Measurements from ENCODE around the gene ETV3.

ETV3 gene

DNA sequence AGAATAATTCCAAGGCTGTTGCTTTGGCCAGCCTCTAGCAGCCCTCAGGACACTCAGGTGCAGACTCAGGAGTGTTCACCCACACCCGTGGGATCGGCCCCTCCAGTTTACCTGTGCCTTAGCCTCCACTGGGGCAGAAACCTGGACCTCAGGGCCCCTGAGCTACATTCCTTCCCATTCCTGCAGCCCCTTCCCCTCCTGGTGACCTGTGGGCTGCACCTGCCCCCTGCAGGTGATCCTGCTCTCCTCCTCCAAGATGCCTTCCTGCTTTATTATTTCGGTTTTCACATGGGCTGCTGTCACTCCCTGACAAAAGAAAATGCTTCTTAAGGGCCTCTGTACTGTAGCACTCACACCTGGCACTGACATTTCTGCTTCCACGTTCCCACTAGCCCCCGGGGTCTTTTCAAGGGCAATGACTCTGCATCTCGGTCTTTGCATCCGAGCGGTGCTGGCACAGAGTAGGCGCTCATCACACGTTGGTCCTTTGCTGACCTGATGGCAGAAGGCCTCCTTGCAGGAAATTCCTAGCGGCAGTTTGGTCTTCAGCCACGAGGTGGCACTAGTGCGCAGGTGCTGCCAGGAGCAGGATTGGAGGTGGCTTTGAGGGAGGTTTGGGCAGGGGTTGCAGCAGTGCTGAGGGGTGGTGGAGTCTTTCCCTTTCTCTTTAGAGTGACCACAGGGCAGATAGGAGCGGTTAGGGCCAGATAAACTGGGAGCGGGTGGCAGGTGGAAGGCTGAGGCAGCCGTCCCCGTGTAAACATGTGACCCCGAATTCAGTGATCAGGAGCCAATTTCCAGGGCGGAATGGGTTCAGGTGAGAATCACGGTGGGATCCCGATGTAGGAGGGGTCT, 25.3 kb upstream of the ETV3 start:
- no peak overlapping the region for H3K4me3 ChIP-seq (ENCODE audit: low read length)
- peak; percentile 33 for DNase-seq (ENCODE audit: low read depth, low spot score)

- no peak for DNase-seq (ENCODE audit: low read depth, low spot score)
- no peak overlapping the region for H3K4me3 ChIP-seq (ENCODE audit: low read length)
These were observed 24.1 kb upstream of the ETV3 start for GRCh38 chr1:157162345-157162744.

GRCh38 chr1:157161901-157162300, 23.7 kb upstream of the ETV3 start:
- DNase-seq (ENCODE audit: low read depth, low spot score), result no peak
- H3K4me3 ChIP-seq (ENCODE audit: low read length), result no peak overlapping the region

DNA sequence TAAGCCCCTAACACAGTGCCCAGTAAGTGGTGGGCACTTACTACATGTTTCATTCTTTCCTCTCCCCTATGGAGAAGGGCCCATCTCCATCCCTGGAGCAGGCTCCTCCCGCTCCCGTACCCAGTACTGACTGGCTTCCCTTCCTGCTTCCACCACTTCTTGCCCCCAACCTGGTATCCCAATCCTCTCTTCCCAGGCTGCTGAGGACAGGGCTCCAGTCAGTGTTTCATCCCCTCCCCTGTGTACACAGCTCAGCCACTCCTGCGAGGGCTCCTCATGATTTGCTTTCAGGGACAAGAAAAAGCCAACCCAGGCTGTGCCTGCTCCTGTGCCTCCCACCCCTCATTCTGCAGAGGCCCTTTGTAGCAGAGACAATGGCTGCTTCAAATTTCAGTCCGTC, 20.8 kb upstream of the ETV3 start:
- no peak for DNase-seq (ENCODE audit: low read depth, low spot score)
- no peak overlapping the region for H3K4me3 ChIP-seq (ENCODE audit: low read length)

DNA sequence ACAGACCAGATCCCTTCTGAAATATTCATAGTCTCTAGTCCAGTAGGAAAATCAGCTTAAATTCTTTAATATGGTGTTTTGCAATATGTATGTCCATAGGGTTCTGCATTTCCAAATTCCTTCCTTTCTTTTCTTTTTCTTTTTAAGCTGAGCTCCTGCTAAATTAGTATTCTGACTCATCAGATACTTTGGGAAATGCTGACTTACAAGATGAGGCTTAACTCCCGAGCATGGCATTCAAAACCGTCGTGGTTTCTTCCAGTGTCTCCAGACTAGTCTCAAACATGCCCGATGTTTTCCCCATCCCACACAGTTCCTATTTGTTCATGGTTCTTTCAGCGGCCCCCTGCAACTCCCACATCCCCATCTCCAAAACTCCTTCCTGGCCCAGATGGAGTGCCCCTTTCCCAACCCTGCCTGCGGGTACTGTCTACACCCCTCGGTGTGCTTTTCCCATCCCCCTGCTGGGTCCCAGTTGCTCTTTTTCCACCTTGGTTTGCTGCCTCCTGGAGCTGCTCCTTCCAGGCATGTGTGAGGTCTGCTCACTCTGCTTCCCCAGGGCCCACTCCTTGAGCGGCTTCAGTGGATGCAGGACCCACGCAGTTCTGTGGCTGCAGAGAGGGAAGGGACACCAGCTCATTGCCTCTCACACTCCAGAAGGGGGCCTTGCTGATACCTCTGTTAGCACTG, 19.5 kb upstream of the ETV3 start:
- H3K4me3 ChIP-seq (ENCODE audit: low read length), result no peak overlapping the region
- no peak for DNase-seq (ENCODE audit: low read depth, low spot score)

GRCh38 chr1:157156058-157156541, 17.9 kb upstream of the ETV3 start:
- peak; percentile 30 for DNase-seq (ENCODE audit: low read depth, low spot score)
- no peak overlapping the region for H3K4me3 ChIP-seq (ENCODE audit: low read length)

DNA sequence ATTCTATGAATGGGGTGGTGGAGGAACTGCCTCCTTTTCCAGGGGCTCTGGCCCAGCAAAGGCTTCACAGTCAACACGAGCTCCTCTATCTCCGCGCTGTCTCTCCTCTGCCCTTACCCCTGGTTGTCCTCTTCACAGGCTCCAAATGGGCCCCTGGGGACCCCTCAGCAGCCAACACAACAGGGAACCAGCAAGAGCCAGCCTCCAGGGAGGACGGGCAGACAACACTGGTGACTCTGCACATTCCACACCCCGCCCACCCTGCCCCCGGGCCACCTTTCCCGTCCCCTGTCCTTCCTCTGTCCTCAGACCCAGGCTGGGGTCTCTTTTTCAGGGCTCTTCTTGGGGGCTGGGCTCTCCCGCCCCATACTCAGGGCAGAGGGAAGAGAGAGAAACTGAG, 17.5 kb upstream of the ETV3 start:
- DNase-seq (ENCODE audit: low read depth, low spot score), result no peak
- H3K4me3 ChIP-seq (ENCODE audit: low read length), result no peak overlapping the region

DNA sequence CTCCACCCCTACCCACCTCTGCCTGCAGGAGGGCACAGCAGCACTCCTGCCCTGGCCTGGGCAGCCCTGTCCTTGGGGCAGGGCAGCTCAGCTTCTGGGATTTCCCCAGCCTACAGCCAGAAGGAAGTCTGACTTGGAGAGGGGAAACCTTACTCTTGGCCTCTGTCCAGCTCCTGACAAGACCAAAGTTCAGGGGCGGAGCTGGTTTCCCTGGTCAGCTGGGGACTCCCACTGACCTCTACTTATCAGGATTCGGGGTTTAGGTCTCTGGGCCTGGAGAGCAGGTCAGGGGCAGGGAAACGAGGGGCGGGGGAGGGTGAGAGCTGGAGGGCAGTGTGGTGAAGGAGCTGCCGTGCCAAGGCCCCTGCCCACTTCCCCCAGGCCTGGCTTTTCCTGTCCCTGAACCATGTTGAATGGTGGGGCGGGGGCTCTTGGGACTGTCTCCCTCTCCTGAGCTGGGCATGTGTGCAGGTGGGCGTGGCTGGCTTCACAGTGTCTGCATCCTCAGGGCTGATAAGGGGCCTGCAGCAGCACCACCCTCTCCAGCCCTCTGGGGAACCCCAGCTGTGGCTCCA, 16.8 kb upstream of the ETV3 start:
- DNase-seq (ENCODE audit: low read depth, low spot score), result no peak
- no peak overlapping the region for H3K4me3 ChIP-seq (ENCODE audit: low read length)

- no peak for DNase-seq (ENCODE audit: low read depth, low spot score)
These were observed 16.1 kb upstream of the ETV3 start for GRCh38 chr1:157154291-157154690.

DNA sequence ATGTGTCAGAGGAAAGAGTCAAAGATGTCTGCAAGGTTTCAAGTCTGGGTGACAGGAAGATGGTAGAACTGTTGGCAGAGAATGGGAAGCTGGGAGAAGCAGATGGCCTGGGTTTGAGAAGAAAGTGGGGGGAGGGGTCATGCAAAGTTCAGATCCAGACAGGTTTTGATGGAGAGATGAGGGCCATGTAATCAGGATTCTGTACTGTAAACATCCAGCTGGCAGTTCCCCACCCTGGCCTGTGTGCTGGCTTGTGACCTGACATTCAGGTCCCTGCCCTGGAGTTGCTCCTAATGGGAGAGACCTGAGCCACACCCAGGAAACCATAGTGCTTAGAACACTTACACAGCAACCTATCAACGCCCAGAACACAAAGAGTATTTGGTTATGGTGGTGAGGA, 15.6 kb upstream of the ETV3 start:
- DNase-seq (ENCODE audit: low read depth, low spot score), result no peak
- H3K4me3 ChIP-seq (ENCODE audit: low read length), result no peak overlapping the region

More at GRCh38 chr1:157154291-157154690, 16.1 kb upstream of the ETV3 start:
- no peak overlapping the region for H3K4me3 ChIP-seq (ENCODE audit: low read length)

GRCh38 chr1:157152510-157152909, 14.3 kb upstream of the ETV3 start:
- H3K4me3 ChIP-seq (ENCODE audit: low read length), result no peak overlapping the region
- no peak for DNase-seq (ENCODE audit: low read depth, low spot score)

DNA sequence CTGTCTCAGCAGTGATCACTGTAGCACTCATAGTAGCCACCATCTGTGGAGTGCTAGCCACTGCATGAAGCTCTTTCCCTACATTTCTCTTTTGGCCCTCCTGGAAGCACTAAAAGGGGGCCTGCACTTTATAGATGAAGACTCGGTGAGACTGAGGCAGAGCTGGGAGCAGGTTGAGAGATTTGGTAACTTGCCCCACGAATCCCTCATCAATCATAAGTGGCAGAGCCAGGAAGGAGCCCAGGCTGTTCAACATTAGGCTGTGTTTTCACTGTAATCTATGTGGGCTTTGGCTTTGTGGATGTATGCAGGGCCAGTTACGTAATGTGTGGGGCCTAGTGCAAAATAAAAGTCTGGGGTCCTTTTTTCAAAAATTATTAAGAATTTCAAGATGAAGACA, 13.3 kb upstream of the ETV3 start:
- H3K4me3 ChIP-seq (ENCODE audit: low read length), result no peak overlapping the region
- no peak for DNase-seq (ENCODE audit: low read depth, low spot score)

DNA sequence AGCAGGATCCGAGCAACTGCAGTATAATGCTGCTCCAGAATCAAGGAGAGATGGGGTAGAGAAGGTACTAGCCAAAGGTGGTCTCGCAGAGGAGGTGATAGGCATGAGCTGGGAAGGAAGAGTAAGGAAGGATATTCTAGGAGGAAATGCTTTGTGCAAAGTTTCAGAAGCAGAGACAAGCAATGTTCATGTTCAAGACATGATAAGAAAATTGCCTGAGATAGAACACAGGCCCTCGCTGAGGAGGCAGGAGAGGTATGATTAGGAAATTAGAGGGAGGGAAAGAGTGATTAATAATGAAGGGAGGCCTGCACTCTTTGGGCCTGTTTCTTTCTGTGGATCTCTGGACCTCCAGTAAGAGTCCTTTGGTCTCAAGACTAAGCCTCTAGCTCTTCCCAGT, 12.9 kb upstream of the ETV3 start:
- H3K4me3 ChIP-seq (ENCODE audit: low read length), result no peak overlapping the region
- DNase-seq (ENCODE audit: low read depth, low spot score), result no peak

- DNase-seq (ENCODE audit: low read depth, low spot score), result no peak
- H3K4me3 ChIP-seq (ENCODE audit: low read length), result no peak overlapping the region
These were observed 12.4 kb upstream of the ETV3 start for GRCh38 chr1:157150631-157151030.

- DNase-seq (ENCODE audit: low read depth, low spot score), result no peak
- no peak overlapping the region for H3K4me3 ChIP-seq (ENCODE audit: low read length)
These were observed 9.9 kb upstream of the ETV3 start for GRCh38 chr1:157147906-157148700.

DNA sequence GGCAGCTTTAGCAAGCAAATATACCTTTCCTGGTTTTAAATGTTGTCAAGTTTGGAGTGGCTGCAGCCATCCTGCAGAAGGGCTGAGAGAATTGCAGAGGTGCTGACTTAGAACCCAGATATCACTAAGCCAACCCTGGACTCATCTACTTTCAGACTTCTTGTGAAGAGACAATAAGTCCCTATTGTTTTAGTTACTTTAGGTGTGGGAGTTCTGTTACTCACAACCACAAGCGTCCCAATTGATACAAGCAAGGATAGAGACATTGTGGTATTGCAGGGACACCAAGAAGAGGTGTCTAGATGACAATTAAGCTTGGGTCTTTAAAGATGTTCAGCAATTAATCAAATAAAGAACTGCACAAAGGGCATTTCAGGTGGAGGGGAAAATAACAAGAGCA, 8.8 kb upstream of the ETV3 start:
- no peak for DNase-seq (ENCODE audit: low read depth, low spot score)
- no peak overlapping the region for H3K4me3 ChIP-seq (ENCODE audit: low read length)

DNA sequence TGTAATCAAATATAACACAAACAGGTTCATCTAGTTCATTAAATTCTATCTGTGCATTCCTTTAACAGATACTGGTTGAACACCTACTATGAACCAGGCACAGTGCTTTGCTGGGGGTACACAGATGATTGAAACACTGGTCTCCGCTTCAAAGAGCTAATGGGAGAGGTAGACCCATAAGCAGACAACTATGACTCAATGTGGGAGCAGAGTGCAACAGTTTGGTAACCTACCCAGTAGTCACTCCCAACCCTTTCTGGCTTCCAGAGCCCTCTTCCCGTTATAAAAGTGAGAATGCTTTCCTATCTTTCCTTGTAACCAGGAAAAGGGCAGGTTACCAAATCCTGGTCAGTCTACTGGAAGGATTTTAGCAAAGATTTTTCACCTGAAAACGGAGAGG, 8.0 kb upstream of the ETV3 start:
- no peak for DNase-seq (ENCODE audit: low read depth, low spot score)
- H3K4me3 ChIP-seq (ENCODE audit: low read length), result no peak overlapping the region

DNA sequence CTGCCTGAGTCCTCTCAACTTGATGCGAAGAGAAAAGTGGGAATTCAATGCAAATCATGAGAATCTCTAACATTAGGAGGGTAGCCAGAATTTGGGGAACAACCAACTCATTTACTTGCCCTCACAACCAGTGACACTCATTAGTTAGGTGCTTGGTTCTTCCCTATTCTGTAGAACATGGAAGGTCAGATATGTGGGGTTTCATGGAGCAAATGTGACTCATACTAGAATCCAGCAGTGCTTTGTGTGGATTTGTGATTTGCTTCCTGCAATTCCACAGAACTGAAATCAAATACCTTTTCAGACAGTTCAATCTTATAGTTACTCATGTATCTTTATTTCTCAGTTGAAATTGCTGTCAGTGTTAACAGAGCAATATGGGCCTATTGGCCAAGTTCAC, 6.9 kb upstream of the ETV3 start:
- DNase-seq (ENCODE audit: low read depth, low spot score), result no peak
- H3K4me3 ChIP-seq (ENCODE audit: low read length), result no peak overlapping the region

DNA sequence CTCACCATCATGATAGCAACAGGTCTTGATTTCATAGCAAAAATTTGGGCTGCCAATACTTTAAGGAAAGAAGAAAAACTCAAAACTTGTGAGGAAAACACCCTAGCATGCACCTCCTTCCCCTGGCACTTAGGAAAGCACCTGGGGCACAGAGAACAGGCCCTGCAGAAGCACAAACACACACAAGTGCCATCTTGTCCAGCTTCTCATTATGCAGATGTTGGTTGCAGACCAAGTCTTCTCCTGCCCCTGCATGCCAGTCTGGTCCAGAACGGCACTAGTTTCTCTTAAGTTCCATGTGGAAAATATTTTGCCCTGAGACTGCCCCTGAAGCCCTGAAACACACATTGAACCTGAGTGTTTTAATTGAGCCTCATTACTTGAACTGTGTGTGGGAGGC, 6.3 kb upstream of the ETV3 start:
- no peak for DNase-seq (ENCODE audit: low read depth, low spot score)

More for the DNA sequence above, 6.3 kb upstream of the ETV3 start:
- H3K4me3 ChIP-seq (ENCODE audit: low read length), result no peak overlapping the region
